Measurements from ENCODE around the gene NEUROG1.

- TF ChIP-seq CTCF (IDR thresholded peaks at IDR 0.05; ENCODE audit: low read length): no peak
- no peak for TF ChIP-seq EZH2phosphoT487 (IDR thresholded peaks at IDR 0.05; ENCODE audit: low read length)
- TF ChIP-seq EZH2 (optimal IDR thresholded peaks at IDR 0.05; ENCODE audit: low read depth, low read length): no peak
Measured at GRCh38 chr5:135491038-135491551, 44.7 kb downstream of the NEUROG1 start.

Measured in MM.1S (cell line).